Thymus (tissue), 14 donors: ENCODE data around the gene ENAH. TPM values are rescaled to one million over a fixed set of nuclear protein-coding genes. Genes with fewer than 3 reads are reported as not detected.
A peak's percentile ranks its signal among the peaks of the same experiment; 100 is the strongest.
"Not testable (repeated sequence)": the region's sequence is repeated elsewhere in the genome, so short reads cannot be mapped to it uniquely, and the experiment has no call there.

Source experiments
- DNase-seq, 9 donors: peaks; one replicate each; pipeline ENCODE4 v3.0.0-alpha.2; 2013; ENCODE audit warnings: low spot score in 9 of 9, low read depth in 6 of 9, missing footprints in 1 of 9
- H3K27ac ChIP-seq, 2 donors: one replicate each; pipeline ENCODE4 v1.5.1; 2013; ENCODE audit warnings: control low read depth in 1 of 2, low read depth in 1 of 2, low read length in 1 of 2, mild to moderate bottlenecking in 1 of 2, moderate library complexity in 1 of 2
- H3K27me3 ChIP-seq, 2 donors: one replicate each; pipeline ENCODE4 v1.5.1; 2013; ENCODE audit warnings: low read length in 1 of 2; ENCODE audit not compliant: control insufficient read depth in 2 of 2, insufficient read depth in 1 of 2
- H3K36me3 ChIP-seq, 2 donors: one replicate each; pipeline ENCODE4 v1.5.1; 2013; ENCODE audit warnings: low read length in 1 of 2, mild to moderate bottlenecking in 1 of 2, moderate library complexity in 1 of 2; ENCODE audit not compliant: control insufficient read depth in 2 of 2, insufficient read depth in 2 of 2
- H3K4me1 ChIP-seq, 2 donors: one replicate each; pipeline ENCODE4 v1.5.1; 2013; ENCODE audit warnings: low read length in 2 of 2; ENCODE audit not compliant: control insufficient read depth in 2 of 2, insufficient read depth in 2 of 2
- H3K4me3 ChIP-seq, 2 donors: one replicate each; pipeline ENCODE4 v1.5.1; 2013; ENCODE audit warnings: low read length in 2 of 2, control low read depth in 1 of 2, mild to moderate bottlenecking in 1 of 2
- H3K9me3 ChIP-seq, 2 donors: one replicate each; pipeline ENCODE4 v1.5.1; 2013; ENCODE audit warnings: low read length in 1 of 2, mild to moderate bottlenecking in 1 of 2; ENCODE audit not compliant: control insufficient read depth in 2 of 2, insufficient read depth in 1 of 2
- WGBS: extraction: QIAGEN DNeasy Blood & Tissue Kit; methylation state at CpG from one replicate; pipeline ENCODE4 v1.1.7; 2013; 5-methylcytosine and 5-hydroxymethylcytosine counted together
- long read RNA-seq, 10 donors: transcript quantifications; one replicate each; lab custom pipeline, GENCODE V29; 2026
- polyA plus RNA-seq: library from polyadenylated mRNA; stranded (reverse); fragments of 200-250 nt; gene quantifications from one replicate; pipeline ENCODE4 v1.2.3, GENCODE V29; 2013
- total RNA-seq: library from RNA; stranded (reverse); fragments of 120-200 nt; gene quantifications from one replicate; pipeline ENCODE4 v1.2.4, GENCODE V29; 2013
- donor health status: healthy.

Gene ENAH
- 19.5 TPM for total RNA-seq
- 18.3 TPM for polyA plus RNA-seq
- long read RNA-seq, donor 1, result 0 reads
- long read RNA-seq, donor 2, full-length matches to known transcripts, result 6 of 6 reads
- long read RNA-seq, donor 2, partial matches to known transcripts, result 0 of 6 reads
- long read RNA-seq, donor 2, other reads (novel, unspliced or antisense), result 0 of 6 reads
- long read RNA-seq, donor 3, full-length matches to known transcripts, result 3 of 3 reads
- long read RNA-seq, donor 3, partial matches to known transcripts, result 0 of 3 reads
- long read RNA-seq, donor 3, other reads (novel, unspliced or antisense), result 0 of 3 reads
- long read RNA-seq, donor 4, result 0 reads
- long read RNA-seq, donor 5, partial matches to known transcripts, result 0 of 7 reads
- long read RNA-seq, donor 5, other reads (novel, unspliced or antisense), result 0 of 7 reads
- long read RNA-seq, donor 6, full-length matches to known transcripts, result 2 of 2 reads
- long read RNA-seq, donor 6, partial matches to known transcripts, result 0 of 2 reads
- long read RNA-seq, donor 6, other reads (novel, unspliced or antisense), result 0 of 2 reads
- long read RNA-seq, donor 7, partial matches to known transcripts, result 0 of 4 reads
- long read RNA-seq, donor 7, other reads (novel, unspliced or antisense), result 0 of 4 reads
- long read RNA-seq, donor 8, full-length matches to known transcripts, result 2 of 2 reads
- long read RNA-seq, donor 8, partial matches to known transcripts, result 0 of 2 reads
- long read RNA-seq, donor 8, other reads (novel, unspliced or antisense), result 0 of 2 reads
- long read RNA-seq, donor 9, partial matches to known transcripts, result 0 of 1 reads
- long read RNA-seq, donor 9, other reads (novel, unspliced or antisense), result 0 of 1 reads
- long read RNA-seq, donor 10, full-length matches to known transcripts, result 1 of 1 reads
- long read RNA-seq, donor 10, partial matches to known transcripts, result 0 of 1 reads
- long read RNA-seq, donor 10, other reads (novel, unspliced or antisense), result 0 of 1 reads

- DNase-seq, result peak in 2 of 9 donors; percentile 52 to 58
- WGBS, result under 1% methylated on average over 86 of the region's 90 CpGs
- peaks cover 0 to 2% of the 10 kb centered on the region in 2 donors for H3K9me3 ChIP-seq
- H3K27me3 ChIP-seq, result peaks cover 46 to 65% of the 10 kb centered on the region in 2 donors
- H3K4me3 ChIP-seq, result peak within 1 kb of the TSS; percentile 40 to 69
- no peaks in the 10 kb centered on the region for H3K36me3 ChIP-seq
- H3K4me1 ChIP-seq, result peaks cover 9 to 14% of the 10 kb centered on the region in 2 donors
- H3K27ac ChIP-seq, result peak within 1 kb of the TSS; percentile 58 to 86
Measured at GRCh38 chr1:225652729-225653462, at the start of gene ENAH. Gene ENAH (minus strand): TSS chr1:225653123. CDS start chr1:225652690, 433 bp downstream.

- Histone ChIP-seq H3K4me1 (no peaks in the 10 kb centered on the region), H3K27me3 (no peaks in the 10 kb centered on the region), H3K9me3 (no peaks in the 10 kb centered on the region), H3K36me3 (no peaks in the 10 kb centered on the region), H3K27ac (no peak overlapping the region), H3K4me3 (no peak overlapping the region)
- no peak for DNase-seq
- 98% methylated on average over 4 of the region's 4 CpGs for WGBS
Measured at GRCh38 chr1:225700889-225701465, 48.1 kb upstream of the ENAH start.

GRCh38 chr1:225700164-225700821 is 47.4 kb upstream of the ENAH start:
- Histone ChIP-seq H3K4me1 (no peaks in the 10 kb centered on the region), H3K27me3 (no peaks in the 10 kb centered on the region), H3K9me3 (no peaks in the 10 kb centered on the region), H3K27ac (no peak overlapping the region), H3K4me3 (no peak overlapping the region), H3K36me3 (no peaks in the 10 kb centered on the region)
- no peak for DNase-seq
- 88% methylated on average over 16 of the region's 16 CpGs for WGBS

- Histone ChIP-seq H3K27ac (no peak overlapping the region), H3K27me3 (no peaks in the 10 kb centered on the region), H3K9me3 (no peaks in the 10 kb centered on the region), H3K36me3 (no peaks in the 10 kb centered on the region), H3K4me1 (no peaks in the 10 kb centered on the region), H3K4me3 (no peak overlapping the region)
- 83% methylated on average over 2 of the region's 2 CpGs for WGBS
- no peak for DNase-seq
Measured at GRCh38 chr1:225699336-225699735, 46.4 kb upstream of the ENAH start.

GRCh38 chr1:225698194-225698593 is 45.3 kb upstream of the ENAH start:
- 98% methylated on average over 4 of the region's 4 CpGs for WGBS
- not testable (repeated sequence) for H3K9me3 ChIP-seq, H3K4me3 ChIP-seq, H3K4me1 ChIP-seq, H3K27me3 ChIP-seq, H3K36me3 ChIP-seq, H3K27ac ChIP-seq, DNase-seq

GRCh38 chr1:225697428-225697827 is 44.5 kb upstream of the ENAH start:
- Histone ChIP-seq H3K27me3 (no peaks in the 10 kb centered on the region), H3K4me3 (no peak overlapping the region), H3K9me3 (no peaks in the 10 kb centered on the region), H3K4me1 (no peaks in the 10 kb centered on the region), H3K36me3 (no peaks in the 10 kb centered on the region), H3K27ac (no peak overlapping the region)
- DNase-seq, result no peak
- 85% methylated on average over 4 of the region's 4 CpGs for WGBS

GRCh38 chr1:225695578-225696337 is 42.8 kb upstream of the ENAH start:
- Histone ChIP-seq H3K36me3 (no peaks in the 10 kb centered on the region), H3K9me3 (no peaks in the 10 kb centered on the region), H3K27ac (peak overlapping the region in 1 of 2 donors; percentile 32), H3K4me1 (no peaks in the 10 kb centered on the region), H3K27me3 (no peaks in the 10 kb centered on the region), H3K4me3 (no peak overlapping the region)
- no peak for DNase-seq
- WGBS, result 88% methylated on average over 6 of the region's 6 CpGs

- no peak overlapping the region for H3K4me3 ChIP-seq
- 93% methylated on average over 2 of the region's 2 CpGs for WGBS
- no peak overlapping the region for H3K27ac ChIP-seq
Measured at GRCh38 chr1:225694151-225694603, 41.3 kb upstream of the ENAH start.

More at GRCh38 chr1:225694151-225694603, 41.3 kb upstream of the ENAH start:
- no peak for DNase-seq
- Histone ChIP-seq H3K36me3 (no peaks in the 10 kb centered on the region), H3K4me1 (no peaks in the 10 kb centered on the region), H3K9me3 (no peaks in the 10 kb centered on the region), H3K27me3 (no peaks in the 10 kb centered on the region)
